T-helper 1 cell treated with Interleukin-12 subunit alpha and Interleukin-12 subunit beta and Interleukin-4 antibody, amounts not matched to agents 30 ng/mL and 1 ng/mL, for 36 hours (primary cell): ENCODE data around the gene OR2M7. TPM values are rescaled to one million over a fixed set of nuclear protein-coding genes. Genes with fewer than 3 reads are reported as not detected.
"Not testable (repeated sequence)": the region's sequence is repeated elsewhere in the genome, so short reads cannot be mapped to it uniquely, and the experiment has no call there.

ENCODE experiments used
- intact Hi-C: fragments of 100-400 bp; cut with micrococcal nuclease; formaldehyde crosslinking; loops from one replicate; pipeline ENCODE4 v1.15.1; 2024
- total RNA-seq: library from RNA; stranded (reverse); gene quantifications from 2 replicates; pipeline ENCODE4 v1.2.3, GENCODE V29; 2022

OR2M7 gene, protein sequence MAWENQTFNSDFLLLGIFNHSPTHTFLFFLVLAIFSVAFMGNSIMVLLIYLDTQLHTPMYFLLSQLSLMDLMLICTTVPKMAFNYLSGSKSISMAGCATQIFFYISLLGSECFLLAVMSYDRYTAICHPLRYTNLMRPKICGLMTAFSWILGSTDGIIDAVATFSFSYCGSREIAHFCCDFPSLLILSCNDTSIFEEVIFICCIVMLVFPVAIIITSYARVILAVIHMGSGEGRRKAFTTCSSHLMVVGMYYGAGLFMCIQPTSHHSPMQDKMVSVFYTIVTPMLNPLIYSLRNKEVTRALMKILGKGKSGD
- total RNA-seq: not detected in 2 replicates

DNA sequence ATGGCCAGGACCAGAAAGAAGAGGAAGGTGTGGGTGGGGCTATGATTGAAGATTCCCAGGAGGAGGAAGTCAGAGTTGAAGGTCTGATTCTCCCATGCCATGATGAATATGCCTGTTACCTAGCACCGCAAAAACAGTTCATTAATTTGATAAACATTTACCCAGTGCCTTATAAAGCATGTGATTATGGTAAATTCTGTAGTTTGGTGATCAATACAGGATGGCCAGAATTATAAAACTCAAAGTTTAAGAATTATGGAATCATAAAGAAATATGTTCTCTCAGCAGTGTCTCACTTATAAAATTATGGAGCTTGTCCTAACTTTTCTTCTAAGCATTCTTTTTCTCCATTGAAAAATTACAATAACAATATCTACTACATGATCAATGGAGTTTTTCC lies at the start of gene OR2M7:
Gene OR2M7, minus strand, starts transcription at position 101 of the 400 bp plus-strand sequence. Its CDS starts 0 bp downstream, at position 101.
- intact Hi-C loops: no loop called here

DNA sequence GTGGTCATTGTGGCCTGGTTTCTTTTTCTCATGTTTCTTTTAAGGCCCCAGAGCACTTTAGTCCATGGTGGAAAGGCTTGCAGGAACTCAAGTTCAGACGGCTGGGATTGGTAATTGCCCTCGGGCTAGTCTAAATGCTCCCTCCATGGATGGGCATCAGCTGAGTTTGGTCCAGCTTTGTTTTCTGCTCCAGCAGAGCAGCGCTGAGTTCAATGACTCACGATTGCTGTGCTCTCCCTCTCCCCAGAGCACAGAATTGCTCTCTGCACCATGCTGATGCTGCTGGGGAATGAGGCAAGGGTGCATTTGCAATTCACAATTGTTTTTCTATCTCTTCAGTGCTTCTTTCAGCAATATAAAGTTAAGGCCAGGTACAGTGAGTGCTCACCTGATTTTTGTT lies 49.4 kb upstream of the OR2M7 start:
- intact Hi-C loops: no loop called here

DNA sequence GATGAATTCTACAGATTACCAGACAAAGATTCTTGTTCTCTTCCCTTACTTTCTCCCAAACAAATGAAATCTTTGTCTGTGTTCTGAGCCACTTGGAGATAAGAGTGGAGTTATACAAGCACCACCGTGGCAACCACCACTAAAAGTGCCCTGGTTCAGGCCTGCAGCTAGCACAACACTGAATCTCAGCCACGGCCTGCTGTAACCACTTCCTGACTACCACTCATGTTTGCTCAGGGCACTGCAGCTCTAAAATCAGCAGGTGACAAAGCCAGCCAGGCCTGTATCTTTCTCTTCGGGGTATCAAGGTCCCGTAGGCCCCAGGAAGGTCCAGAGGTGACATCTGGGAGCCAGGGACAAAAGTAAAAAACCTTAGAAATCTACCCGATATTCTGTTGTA lies 48.0 kb upstream of the OR2M7 start:
- intact Hi-C loops: no loop called here

DNA sequence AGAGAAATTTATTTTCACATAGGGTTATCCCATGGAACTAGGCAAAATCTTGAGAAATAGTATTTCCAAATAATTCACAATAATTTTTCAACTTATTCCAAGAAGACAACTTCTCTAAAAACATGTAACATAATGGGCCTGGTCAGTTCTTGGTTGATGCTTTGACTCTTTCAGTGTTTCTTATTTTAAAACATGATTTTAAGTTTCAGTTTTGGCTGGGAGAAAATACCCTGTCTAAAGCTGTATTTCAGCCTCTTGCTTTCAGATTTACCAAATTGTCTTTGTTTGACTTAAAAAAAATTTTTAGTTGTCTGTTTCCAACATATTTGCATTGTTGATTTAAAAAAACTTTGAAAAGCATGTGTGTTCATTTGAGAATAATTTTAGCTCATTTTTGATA lies 42.2 kb upstream of the OR2M7 start:
- intact Hi-C loops: no loop called here

DNA sequence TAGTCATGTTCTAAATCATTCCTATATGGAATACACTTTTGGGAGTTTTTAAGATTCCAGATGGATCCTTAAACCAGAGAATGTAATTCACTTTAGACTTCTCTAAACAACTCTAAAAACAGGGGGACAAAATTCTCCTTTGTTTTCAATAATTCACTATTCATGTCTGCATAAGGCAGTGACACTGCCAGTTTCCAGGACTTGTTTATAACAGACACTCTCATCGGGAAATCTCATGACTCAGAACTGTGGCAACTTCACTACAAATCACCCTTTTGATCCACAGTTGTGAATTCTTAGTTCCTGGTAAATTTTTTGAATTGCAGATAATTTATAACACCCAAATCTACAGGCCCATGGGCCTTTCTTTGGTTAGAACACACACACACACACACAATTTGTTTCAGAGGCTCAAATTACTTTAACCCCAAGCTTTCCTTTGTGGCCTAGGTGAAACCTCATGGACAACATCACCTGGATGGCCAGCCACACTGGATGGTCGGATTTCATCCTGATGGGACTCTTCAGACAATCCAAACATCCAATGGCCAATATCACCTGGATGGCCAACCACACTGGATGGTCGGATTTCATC lies 36.9 kb upstream of the OR2M7 start, which contains the start of gene OR2T4:
Gene OR2T4, plus strand, starts transcription at position 545 of the 595 bp plus-strand sequence. Its CDS starts 0 bp downstream, at position 545.
- intact Hi-C loops: no loop called here

DNA sequence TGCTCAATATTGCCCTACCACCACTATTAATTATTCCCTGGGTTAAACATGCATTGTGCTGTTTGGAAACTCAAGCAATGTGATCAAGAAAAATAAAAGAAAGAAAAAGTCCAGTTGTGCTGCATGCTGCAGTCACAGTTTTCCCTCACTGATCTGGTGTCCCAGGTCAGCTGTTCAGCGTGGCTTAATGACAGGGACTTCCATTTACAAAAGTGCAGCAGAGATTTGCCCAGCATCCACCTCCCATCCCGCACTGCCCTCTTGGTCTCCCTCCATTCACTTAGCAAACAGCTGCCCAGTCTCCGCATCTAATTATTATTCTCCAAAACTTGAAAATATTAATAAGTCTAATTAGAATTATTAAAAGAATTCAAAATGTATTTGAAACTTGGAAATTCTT lies 35.0 kb upstream of the OR2M7 start:
- intact Hi-C loops: no loop called here

DNA sequence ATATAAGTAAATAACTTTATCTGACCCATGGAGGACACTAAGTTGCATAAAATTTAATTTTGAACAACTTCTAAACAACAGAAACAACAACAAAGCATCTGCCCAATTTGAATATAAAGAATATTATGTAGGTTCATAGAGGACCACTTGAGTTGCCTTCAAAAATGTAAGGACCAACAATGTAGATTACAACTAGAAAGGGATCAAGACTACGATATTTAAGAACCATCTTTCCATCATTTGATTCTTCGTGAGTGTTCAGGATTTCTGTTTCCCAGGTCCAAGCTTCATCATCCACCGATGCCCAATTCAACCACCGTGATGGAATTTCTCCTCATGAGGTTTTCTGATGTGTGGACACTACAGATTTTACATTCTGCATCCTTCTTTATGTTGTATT lies 24.1 kb upstream of the OR2M7 start, which contains the start of gene OR14C36:
Gene OR14C36, plus strand, starts transcription at position 301 of the 400 bp plus-strand sequence. Its CDS starts 0 bp downstream, at position 301.
- intact Hi-C loops: no loop called here

DNA sequence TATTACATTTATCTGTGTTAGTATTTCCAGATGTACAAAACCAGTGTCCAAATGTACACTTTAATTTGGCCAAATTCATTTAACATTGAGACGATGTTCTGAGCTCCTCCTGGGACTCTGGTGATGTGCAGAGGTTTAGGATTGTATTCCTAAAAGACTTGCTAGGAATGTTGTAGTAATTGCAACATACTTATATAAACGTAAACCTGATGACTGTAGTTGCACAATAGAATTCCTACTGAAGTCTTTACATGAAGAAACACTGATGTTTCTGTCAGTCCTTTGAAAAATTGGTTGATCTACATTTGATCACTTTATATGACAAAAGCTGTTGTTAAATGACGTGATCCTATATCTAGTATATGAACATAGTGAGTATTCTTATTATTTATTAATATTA lies 19.1 kb upstream of the OR2M7 start:
- intact Hi-C loops: no loop called here

DNA sequence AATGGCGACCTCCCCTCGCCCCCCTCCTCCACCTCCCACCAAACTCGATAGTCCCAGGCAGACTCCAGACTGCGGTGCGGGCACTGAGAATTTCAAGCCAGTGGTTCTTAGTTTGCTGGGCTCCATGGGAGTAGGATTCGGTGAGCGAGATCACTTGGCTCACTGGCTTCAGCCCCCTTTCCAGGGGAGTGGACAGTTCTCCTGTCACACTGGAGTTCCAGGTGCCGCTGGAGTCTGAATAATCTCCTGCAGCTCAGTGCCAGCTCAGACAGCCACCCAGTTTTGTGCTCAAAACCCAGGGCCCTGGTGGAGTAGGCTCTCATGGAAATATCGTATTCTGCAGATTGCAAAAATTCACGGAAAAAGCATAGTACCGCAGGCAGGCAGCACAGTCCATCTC lies 7.6 kb downstream of the OR2M7 start:
- intact Hi-C loops: no loop called here

DNA sequence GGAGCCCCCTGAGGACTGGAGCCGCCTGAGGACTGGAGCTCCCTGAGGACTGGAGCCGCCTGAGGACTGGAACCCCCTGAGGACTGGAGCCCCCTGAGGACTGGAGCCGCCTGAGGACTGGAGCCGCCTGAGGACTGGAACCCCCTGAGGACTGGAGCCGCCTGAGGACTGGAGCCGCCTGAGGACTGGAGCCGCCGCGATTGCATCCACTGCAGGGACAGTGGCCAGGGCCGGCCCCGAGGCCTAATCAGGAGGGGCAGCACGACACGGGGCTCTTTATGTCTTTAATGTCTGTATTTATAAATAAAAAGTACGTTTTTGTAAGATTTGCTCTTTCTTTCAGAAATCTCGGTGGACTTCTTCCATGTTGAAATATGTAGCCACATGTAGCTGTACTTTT lies 17.6 kb downstream of the OR2M7 start:
- intact Hi-C loops: not testable (repeated sequence)

DNA sequence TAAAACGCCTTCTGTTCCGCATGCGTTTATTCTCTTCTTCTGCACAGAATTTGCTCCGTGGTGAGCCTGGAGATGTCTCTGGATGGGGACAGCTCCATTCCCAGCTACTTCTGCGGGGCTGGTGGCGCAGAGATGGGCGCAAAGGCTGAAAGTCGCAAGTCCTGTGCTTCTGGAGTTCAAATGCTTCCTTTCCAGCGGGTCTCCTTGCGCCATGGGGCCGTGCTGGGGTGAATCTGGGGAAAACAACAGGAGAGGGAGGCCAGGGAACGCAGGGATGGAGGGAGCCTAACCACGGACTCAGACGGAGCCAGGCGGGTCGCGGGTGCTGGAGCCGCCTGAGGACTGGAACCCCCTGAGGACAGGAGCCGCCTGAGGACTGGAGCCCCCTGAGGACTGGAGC lies 18.3 kb downstream of the OR2M7 start:
- intact Hi-C loops: no loop called here

DNA sequence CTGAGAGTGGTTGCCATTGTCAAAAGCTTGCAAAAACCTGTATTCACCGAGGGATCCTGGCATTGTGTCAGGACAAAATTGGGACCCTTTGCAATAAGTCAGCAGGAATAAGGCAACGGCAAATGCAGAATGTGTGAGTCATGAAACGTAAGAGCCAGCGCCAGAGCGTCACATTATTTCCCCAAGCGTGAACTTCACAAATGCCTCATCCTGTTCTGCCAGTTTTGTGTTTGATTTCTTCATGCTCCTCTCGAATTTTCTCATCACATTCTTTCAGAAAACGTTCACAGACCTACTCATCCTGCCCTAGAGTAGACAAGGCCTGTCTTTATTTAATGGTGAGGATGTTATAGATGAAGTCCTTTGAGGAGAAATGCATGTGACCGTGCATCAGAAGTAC lies 18.7 kb downstream of the OR2M7 start:
- intact Hi-C loops: not testable (repeated sequence)

DNA sequence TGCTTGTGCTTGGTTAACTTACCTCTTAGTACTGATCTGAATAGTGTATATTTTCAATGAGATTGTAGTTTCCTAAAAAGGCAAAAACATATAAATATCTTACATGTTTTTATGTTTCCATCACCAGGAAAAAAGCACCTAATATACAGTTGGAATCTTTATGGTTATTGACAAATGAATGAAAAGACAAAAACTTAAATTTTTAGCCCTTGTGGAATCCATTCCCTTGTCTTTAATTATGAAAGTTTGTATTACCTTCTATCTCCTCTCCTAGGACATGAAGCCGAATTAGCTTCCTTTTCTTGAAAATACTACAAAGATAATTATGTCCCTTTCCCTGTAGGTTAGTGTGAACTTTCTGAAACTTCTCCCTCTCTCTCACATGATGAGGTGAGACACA lies 21.0 kb downstream of the OR2M7 start, which contains the start of gene OR2T12:
Gene OR2T12, minus strand, starts transcription at position 101 of the 400 bp plus-strand sequence. CDS start 7,846 bp downstream, outside the sequence.
- intact Hi-C loops: no loop called here

DNA sequence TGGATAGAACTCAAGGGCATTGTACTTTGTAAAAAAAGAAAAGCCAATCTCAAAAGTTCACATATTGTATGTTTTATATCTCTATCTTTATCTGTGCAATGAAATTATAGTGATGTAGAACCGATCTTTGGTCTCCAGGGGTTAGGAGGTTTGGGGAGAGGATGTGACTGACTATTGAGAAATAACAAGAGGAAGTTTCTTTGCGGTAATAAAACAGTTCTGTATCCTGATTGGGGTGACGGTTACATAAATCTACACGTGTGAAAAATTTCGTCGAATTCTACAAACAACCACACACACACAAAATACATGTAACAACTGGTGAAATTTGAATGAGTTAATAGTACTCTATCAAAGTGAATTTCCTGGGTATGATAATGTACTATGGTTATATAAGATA lies 36.0 kb downstream of the OR2M7 start:
- intact Hi-C loops: no loop called here

DNA sequence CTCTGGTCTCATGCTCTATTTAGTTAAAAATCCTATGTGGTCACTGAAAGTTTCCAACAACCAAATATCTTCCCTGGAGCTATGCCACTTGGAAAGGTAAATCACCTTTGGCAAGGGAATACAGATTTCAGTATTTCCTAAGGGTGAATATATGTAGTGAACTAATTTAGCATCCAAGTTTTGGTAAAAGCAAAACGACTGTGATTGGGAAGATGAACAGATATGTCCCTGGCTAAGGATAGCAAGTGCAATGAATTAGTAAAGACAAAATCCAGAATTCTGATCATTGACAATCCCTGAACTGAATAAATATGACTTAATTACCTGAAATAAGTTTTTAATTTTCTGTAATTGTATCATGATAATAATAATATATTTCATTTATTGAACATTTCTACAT lies 46.5 kb downstream of the OR2M7 start, which contains the start of gene OR2T33:
Gene OR2T33, minus strand, starts transcription at position 101 of the 400 bp plus-strand sequence. CDS start 4,162 bp downstream, outside the sequence.
- intact Hi-C loops: no loop called here

Other genes starting within 250 kb of the OR2M7 start
- gene OR2L13, start 229.4 kb downstream of the OR2M7 start, total RNA-seq: not detected in 2 replicates
- not detected in 2 replicates for gene OR2M5, start 179.4 kb downstream of the OR2M7 start, total RNA-seq
- gene OR2M2, start 149.7 kb downstream of the OR2M7 start, total RNA-seq: not detected in 2 replicates
- not detected in 2 replicates for gene OR2M3, start 127.3 kb downstream of the OR2M7 start, total RNA-seq
- not detected in 2 replicates for gene OR2M4, start 93.2 kb downstream of the OR2M7 start, total RNA-seq
- not detected in 2 replicates for gene OR2T33, start 46.6 kb downstream of the OR2M7 start, total RNA-seq
- not detected in 2 replicates for gene OR2T12, start 21.1 kb downstream of the OR2M7 start, total RNA-seq
- not detected in 2 replicates for gene OR14C36, start 24.2 kb upstream of the OR2M7 start, total RNA-seq
- not detected in 2 replicates for gene OR2T4, start 37.1 kb upstream of the OR2M7 start, total RNA-seq
- gene OR2T6, start 51.2 kb upstream of the OR2M7 start, total RNA-seq: not detected in 2 replicates
- gene OR2T1, start 78.5 kb upstream of the OR2M7 start, total RNA-seq: not detected in 2 replicates
- gene OR2T2, start 121.1 kb upstream of the OR2M7 start, total RNA-seq: not detected in 2 replicates
- gene OR2T3, start 148.8 kb upstream of the OR2M7 start, total RNA-seq: not detected in 2 replicates
- not detected in 2 replicates for gene OR2T5, start 164.0 kb upstream of the OR2M7 start, total RNA-seq
- not detected in 2 replicates for gene OR2G6, start 183.5 kb upstream of the OR2M7 start, total RNA-seq
- not detected in 2 replicates for gene OR2T29, start 238.2 kb upstream of the OR2M7 start, total RNA-seq